ENCODE data around the gene RBPMS2. TPM values are rescaled to one million over a fixed set of nuclear protein-coding genes. Genes with fewer than 3 reads are reported as not detected.

The RBPMS2 gene
- total and polyA plus RNA-seq, 2 of the 8 experiments (the other 6 are each of a cell fraction or from before 2014, with no cell fraction given), result 55.8 to 238 TPM

GRCh38 chr15:64720188-64720587, 55.2 kb downstream of the RBPMS2 start (continued):
- no peak for TF ChIP-seq NRF1 (IDR thresholded peaks at IDR 0.05; ENCODE audit: low read depth, low read length)
- no peak for TF ChIP-seq RFX5 (IDR thresholded peaks at IDR 0.05; ENCODE audit: borderline replicate concordance, low read depth, low read length)
- TF ChIP-seq SP4 (IDR thresholded peaks at IDR 0.05; ENCODE audit: low read length), result no peak
- TF ChIP-seq CHD7 (IDR thresholded peaks at IDR 0.05; ENCODE audit: insufficient replicate concordance, low read length), result no peak
- TF ChIP-seq EP300 (IDR thresholded peaks at IDR 0.05; ENCODE audit: borderline replicate concordance in 1 of 2, low read depth in 2 of 2, low read length in 2 of 2), result no peak

Measured in H1 (cell line).